HL-60 (cell line): Measurements from ENCODE around the gene ADAMTSL3.

Source experiments
- DNase-seq, 2 experiments: peaks; one replicate each; pipeline ENCODE4 v3.0.0-alpha.2; 2010 to 2020; ENCODE audit warnings: low read depth in 1 of 2, low spot score in 1 of 2
- H3K27ac ChIP-seq: fragments of 250-450 bp; sonication (Bioruptor Pico); replicated peaks from 2 replicates; pipeline ENCODE4 v1.5.1; 2020; ENCODE audit warnings: mild to moderate bottlenecking, moderate library complexity
- H3K27me3 ChIP-seq: fragments of 250-450 bp; sonication (Bioruptor Pico); 2 replicates; pipeline ENCODE4 v1.5.1; 2021; ENCODE audit warnings: mild to moderate bottlenecking, moderate library complexity; ENCODE audit not compliant: insufficient read depth, poor library complexity, severe bottlenecking
- H3K4me3 ChIP-seq: replicated peaks from 2 replicates; pipeline ENCODE4 v1.5.1; 2011; ENCODE audit warnings: mild to moderate bottlenecking, control low read depth, low read length; ENCODE audit not compliant: insufficient read depth
- CTCF ChIP-seq: IDR thresholded peaks from one replicate; pipeline ENCODE4 v1.5.1; 2011; ENCODE audit warnings: low read length, control low read depth, inconsistent platforms; ENCODE audit not compliant: insufficient read depth
- GABPA ChIP-seq: IDR thresholded peaks from 2 replicates; pipeline ENCODE4 v1.6.1; 2012; ENCODE audit warnings: low read depth
- POLR2AphosphoS5 ChIP-seq: IDR thresholded peaks from 2 replicates; pipeline ENCODE4 v1.6.1; 2012; ENCODE audit warnings: low read depth
- REST ChIP-seq: IDR thresholded peaks from 2 replicates; pipeline ENCODE4 v1.6.1; 2012; ENCODE audit warnings: low read depth; ENCODE audit not compliant: insufficient replicate concordance
- SPI1 ChIP-seq: IDR thresholded peaks from 2 replicates; pipeline ENCODE4 v1.6.1; 2012; ENCODE audit warnings: low read depth, mild to moderate bottlenecking, borderline replicate concordance

Gene ADAMTSL3

GRCh38 chr15:83610132-83610531 is 43.8 kb upstream of the ADAMTSL3 start:
- DNase-seq, result no peak
- H3K4me3 ChIP-seq, result no peak overlapping the region
- TF ChIP-seq REST (no peak), GABPA (no peak), SPI1 (no peak), POLR2AphosphoS5 (no peak), CTCF (no peak)
- H3K27ac ChIP-seq, result no peak overlapping the region
- no peaks in the 10 kb centered on the region for H3K27me3 ChIP-seq

- Histone ChIP-seq H3K27ac (no peak overlapping the region), H3K4me3 (no peak overlapping the region), H3K27me3 (no peaks in the 10 kb centered on the region)
- no peak for TF ChIP-seq CTCF
- TF ChIP-seq SPI1, result no peak
- no peak for TF ChIP-seq POLR2AphosphoS5
- TF ChIP-seq REST, result no peak
- TF ChIP-seq GABPA, result no peak
- DNase-seq, result no peak
Observed at GRCh38 chr15:83610901-83611685, 42.8 kb upstream of the ADAMTSL3 start.

GRCh38 chr15:83612226-83612625 is 41.7 kb upstream of the ADAMTSL3 start:
- no peak for TF ChIP-seq REST
- no peak for TF ChIP-seq SPI1
- TF ChIP-seq GABPA, result no peak
- TF ChIP-seq CTCF, result no peak
- no peak for TF ChIP-seq POLR2AphosphoS5
- no peaks in the 10 kb centered on the region for H3K27me3 ChIP-seq
- H3K4me3 ChIP-seq, result no peak overlapping the region
- DNase-seq, result no peak
- no peak overlapping the region for H3K27ac ChIP-seq
